Fibroblast of skin of right quadriceps (primary cell): Measurements from ENCODE around the gene PHETA1.
A peak's percentile ranks its signal among the peaks of the same experiment; 100 is the strongest.

Experiments
- DNase-seq: peaks from one replicate; pipeline ENCODE4 v3.0.0-alpha.2; 2013

PHETA1 gene, protein sequence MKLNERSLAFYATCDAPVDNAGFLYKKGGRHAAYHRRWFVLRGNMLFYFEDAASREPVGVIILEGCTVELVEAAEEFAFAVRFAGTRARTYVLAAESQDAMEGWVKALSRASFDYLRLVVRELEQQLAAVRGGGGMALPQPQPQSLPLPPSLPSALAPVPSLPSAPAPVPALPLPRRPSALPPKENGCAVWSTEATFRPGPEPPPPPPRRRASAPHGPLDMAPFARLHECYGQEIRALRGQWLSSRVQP

GRCh38 chr12:111368788-111369495, at the start of gene PHETA1:
Gene PHETA1, minus strand, starts transcription at chr12:111369095. Its CDS starts 5,668 bp downstream, at chr12:111363427.
- peak; percentile 78 for DNase-seq

DNA sequence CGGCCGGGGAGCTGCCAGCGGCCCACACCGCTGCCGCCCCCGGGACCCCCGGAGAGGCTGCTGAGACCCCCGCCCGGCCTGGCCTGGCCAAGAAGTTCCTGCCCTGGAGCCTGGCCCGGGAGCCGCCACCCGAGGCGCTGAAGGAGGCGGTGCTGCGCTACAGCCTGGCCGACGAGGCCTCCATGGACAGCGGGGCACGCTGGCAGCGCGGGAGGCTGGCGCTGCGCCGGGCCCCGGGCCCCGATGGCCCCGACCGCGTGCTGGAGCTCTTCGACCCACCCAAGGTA, 49.6 kb upstream of the PHETA1 start:
- no peak for DNase-seq

DNA sequence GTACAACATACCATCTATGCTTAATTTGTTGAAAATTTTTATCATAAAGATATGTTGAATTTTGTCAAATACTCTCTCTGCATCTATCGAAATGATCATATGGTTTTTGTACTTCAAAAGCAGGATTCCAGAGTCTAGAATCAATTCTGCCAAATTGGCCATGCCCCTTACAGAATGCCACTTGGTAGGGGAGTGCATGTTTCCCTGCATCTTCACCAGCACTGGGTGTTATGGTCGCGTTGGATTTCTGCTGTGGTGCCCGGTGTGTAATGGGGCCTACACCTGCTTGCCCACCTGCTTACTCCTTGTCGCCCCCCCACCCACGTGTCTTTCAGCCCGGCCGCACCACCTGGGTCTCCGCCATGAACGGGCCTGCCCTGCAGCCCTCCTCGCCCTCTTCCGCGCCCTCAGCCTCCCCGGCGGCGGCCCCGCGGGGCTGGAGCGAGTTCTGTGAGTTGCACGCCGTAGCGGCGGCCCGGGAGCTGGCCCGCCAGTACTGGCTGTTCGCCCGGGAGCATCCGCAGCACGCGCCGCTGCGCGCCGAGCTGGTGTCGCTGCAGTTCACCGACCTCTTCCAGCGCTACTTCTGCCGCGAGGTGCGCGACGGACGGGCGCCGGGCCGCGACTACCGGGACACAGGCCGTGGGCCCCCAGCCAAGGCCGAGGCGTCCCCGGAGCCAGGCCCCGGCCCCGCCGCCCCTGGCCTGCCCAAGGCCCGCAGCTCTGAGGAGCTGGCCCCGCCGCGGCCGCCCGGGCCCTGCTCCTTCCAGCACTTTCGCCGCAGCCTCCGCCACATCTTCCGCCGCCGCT, 49.1 kb upstream of the PHETA1 start:
- no peak for DNase-seq

DNA sequence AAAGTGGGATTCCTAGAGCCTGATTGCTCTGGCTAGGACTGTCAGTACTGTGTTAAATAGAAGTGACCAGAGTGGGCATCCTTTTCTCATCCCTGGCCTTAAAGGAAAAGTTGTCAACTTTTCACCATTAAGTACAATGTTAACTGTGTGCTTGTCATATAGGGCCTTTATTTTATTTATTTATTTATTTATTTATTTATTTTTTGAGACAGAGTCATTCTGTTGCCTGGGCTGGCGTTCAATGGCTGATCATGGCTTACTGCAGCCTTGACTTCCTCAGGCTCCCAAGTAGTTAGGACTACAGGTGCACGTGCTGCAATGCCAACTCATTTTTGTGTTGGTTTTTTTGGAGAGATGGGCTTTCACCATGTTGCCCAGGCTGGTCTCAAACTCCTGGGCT, 48.4 kb upstream of the PHETA1 start:
- DNase-seq, result no peak

DNA sequence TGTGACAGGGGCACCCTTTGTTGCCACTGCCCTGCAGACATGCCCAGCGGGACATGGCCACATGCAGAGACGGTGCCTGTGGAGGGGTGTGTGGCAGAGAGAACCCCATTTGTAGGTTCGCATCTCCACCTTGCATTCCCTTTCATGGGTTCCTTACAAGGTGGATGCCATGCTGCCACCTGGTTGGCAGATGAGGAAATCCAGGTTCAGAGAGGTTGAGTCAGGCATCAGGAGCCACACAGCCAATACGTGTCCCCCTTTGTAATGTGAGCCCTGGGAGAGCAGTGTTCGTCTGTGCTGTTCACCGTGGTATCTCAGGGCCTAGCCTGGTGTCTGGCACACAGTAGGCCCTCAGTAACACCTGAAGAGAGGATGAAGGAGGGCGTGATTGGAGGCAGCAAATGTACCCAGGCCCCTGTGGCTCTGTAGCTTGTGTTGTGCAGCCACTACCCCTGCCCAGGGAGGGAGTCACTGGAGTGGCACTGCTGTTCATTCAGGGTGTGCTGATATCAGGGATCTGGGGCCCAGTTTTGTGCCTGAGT, 45.9 kb upstream of the PHETA1 start:
- no peak for DNase-seq

DNA sequence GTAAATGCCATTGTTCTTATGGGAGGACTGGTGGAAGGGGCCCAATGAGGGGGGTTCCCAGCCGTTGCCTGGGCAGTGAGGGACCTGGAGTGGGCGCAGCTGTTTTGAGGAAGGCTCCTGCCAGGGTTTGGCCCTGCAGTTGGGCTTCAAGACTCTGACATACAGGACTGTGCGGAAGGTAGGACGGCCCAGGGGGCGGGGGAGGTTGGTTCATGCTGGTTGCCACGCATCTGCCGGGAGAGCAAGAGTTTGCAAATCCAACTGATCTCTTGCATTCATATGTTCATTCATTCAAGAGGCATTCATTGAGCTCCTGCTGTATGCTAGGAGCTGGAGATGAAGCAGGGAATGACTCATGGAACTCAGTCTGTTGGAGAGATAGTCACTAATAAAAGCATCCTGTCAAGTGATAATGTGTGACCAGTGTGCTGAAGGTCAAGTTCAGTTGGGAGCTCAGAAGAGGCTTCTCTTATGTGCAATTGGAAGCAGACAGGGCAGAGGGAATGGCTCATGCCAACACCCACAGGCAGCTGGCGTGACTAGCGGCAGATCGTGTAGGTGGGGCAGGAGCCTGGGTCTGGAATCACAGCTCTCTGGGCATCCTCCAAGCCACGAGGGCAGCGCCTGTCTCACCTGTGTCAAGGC, 44.7 kb upstream of the PHETA1 start:
- peak; percentile 51 for DNase-seq

GRCh38 chr12:111412830-111413441, 44.0 kb upstream of the PHETA1 start:
- no peak for DNase-seq

DNA sequence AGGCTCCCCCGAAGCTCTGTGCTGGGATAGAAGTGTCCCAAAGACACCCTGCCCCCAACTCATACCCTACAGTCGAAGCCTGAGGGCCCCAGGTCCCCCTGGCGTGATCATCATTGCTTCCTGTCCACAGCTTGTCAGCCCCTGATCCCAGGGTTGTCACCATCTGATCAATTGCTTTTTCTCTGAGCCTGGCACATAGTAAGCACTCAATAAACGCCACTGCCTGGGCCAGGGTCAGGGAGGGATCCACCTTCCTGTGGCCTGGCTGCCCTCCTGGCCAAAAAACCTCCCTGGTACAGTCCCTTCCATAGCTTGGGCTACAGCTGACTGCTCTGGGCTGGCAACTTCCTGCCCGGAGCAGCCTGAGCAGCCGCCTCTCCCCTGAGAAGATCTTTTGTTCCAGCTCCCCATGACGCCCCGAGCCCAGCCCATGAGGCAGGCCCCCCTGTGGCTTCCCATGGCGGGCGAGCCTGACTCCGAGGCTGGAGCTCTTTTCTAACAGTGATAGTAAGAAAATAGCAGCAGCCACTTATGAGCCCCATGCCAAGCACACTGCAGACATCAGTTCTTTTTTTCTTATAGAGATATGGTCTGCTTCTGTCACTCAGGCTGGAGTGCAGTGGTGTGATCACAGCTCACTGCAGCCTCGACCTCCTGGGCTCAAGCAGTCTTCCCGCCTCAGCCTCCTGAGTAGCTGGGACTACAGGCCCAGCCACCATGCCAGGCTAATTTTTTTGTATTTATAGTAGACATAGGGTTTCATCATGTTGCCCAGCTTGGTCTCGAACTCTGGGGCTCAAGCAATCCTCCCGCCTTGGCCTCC, 43.3 kb upstream of the PHETA1 start:
- DNase-seq, result no peak

DNA sequence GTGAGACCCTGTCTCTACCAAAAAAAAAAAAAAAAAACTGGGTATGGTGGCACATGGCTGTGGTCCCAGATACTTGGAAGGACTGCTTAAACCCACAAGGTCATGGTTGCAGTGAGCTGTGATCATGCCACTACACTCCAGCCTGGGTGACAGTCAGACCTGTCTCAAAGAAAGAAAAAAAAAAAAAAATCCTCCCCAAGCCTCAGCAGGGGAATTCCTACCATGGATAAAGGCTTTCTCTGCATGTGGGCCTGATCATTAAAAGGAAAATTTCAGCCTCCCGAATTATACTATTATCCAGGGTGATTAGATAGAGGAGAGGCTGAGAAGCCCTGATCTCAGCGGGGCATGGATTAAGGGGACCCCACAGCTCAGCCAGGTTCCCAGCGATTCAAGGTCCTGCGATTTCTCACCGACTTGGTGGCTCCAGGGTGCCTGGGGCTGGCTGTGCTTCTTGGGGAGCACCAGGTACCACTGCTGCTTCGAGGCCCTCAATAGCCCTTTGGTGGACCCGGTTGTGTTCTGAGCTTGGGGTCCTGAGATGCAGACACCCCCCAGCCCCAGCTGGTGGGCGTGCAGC, 42.4 kb upstream of the PHETA1 start:
- DNase-seq, result no peak

DNA sequence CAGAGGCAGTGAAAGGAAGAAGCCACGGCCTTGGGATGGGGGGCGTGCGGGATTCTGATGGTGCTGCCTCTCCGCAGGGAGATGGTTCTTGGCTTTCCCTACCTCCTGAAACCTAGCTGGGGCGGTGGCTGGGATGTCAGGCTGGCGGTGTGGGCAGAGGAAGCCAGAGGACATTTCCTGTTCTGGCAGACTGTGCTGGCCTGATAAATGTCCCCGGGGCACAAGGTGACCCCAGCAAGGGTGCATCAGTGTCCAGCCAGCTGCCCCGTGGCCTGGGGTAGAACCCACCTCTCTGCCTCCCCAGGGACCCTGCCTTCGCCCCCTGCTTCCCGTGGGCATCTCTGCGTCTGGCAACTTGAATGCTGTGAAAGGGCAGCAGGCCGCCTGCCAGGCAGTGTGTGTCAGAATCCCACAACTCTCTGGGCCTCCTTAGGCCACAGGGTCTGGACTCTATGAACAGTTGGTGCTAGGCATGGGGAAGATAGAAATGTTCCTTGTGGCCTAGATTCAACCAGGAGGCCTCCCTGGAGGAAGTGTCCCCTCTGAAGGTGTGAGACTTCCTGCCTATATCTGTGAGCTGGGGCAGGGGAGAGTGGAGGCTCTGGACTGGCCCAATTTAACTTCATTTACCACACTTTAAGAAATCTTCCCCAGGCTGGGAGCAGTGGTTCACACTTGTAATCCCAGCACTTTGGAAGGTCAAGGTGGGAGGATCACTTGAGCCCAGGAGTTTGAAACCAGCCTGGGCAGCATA, 41.7 kb upstream of the PHETA1 start:
- DNase-seq, result no peak

- DNase-seq, result peak; percentile 73
Observed at GRCh38 chr12:111409780-111410430, 41.0 kb upstream of the PHETA1 start.

DNA sequence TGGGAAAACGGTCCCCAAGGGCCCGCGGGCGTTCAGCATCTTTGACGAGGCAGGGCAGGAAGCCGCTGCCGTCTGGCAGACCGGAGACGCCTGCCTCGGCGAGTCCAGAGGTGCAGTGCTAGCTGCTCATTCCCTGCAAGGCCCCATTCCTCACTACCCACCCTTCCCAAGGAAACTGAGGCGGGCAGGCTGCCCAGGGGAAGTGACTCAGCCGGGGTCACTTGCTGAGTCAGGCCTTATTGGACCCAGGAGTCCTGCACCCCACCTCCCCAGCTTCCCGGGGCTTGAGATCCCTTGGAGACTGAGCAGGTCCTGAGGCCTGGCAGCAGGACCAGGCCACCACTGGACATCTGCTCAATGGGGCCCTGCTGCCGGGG, 40.5 kb upstream of the PHETA1 start:
- no peak for DNase-seq

- no peak for DNase-seq
Observed at GRCh38 chr12:111408686-111409402, 39.9 kb upstream of the PHETA1 start.

DNA sequence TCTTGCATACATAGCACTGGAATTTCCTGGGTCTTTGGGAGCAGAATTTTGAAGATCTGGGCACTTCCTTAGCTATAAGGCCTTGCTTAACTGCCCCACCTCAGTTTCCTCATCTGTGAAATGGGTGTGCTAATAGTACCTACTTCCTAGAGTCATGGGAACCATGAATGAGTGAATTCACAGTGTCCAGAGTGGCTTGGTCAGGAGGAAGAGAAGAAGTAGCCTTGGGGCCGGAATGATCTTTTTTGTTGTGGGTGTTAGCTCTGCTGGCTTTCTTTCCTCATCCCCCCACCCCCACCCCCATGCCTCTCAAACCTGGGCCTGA, 39.2 kb upstream of the PHETA1 start:
- DNase-seq, result no peak

- no peak for DNase-seq
Observed at GRCh38 chr12:111407377-111408115, 38.7 kb upstream of the PHETA1 start.

- DNase-seq, result no peak
Observed at GRCh38 chr12:111406474-111407376, 37.8 kb upstream of the PHETA1 start.

GRCh38 chr12:111405859-111406473, 37.1 kb upstream of the PHETA1 start, which contains the start of gene SH2B3:
Gene SH2B3, plus strand, starts transcription at chr12:111405923. Its CDS starts 12,223 bp downstream, at chr12:111418146.
- DNase-seq, result peak; percentile 64
